Purkinje cell (primary cell): Measurements from ENCODE around the gene APMAP. TPM values are rescaled to one million over a fixed set of nuclear protein-coding genes. Genes with fewer than 3 reads are reported as not detected.

Source experiments
- polyA plus RNA-seq: library from polyadenylated mRNA; unstranded; fragments of >200 nt; fragmentation: Nextera tagmentation; gene quantifications from 2 replicates; pipeline ENCODE4 v1.2.1, GENCODE V29; 2014

APMAP gene, protein sequence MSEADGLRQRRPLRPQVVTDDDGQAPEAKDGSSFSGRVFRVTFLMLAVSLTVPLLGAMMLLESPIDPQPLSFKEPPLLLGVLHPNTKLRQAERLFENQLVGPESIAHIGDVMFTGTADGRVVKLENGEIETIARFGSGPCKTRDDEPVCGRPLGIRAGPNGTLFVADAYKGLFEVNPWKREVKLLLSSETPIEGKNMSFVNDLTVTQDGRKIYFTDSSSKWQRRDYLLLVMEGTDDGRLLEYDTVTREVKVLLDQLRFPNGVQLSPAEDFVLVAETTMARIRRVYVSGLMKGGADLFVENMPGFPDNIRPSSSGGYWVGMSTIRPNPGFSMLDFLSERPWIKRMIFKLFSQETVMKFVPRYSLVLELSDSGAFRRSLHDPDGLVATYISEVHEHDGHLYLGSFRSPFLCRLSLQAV
- 41.1 and 49.4 TPM in 2 replicates for polyA plus RNA-seq

DNA sequence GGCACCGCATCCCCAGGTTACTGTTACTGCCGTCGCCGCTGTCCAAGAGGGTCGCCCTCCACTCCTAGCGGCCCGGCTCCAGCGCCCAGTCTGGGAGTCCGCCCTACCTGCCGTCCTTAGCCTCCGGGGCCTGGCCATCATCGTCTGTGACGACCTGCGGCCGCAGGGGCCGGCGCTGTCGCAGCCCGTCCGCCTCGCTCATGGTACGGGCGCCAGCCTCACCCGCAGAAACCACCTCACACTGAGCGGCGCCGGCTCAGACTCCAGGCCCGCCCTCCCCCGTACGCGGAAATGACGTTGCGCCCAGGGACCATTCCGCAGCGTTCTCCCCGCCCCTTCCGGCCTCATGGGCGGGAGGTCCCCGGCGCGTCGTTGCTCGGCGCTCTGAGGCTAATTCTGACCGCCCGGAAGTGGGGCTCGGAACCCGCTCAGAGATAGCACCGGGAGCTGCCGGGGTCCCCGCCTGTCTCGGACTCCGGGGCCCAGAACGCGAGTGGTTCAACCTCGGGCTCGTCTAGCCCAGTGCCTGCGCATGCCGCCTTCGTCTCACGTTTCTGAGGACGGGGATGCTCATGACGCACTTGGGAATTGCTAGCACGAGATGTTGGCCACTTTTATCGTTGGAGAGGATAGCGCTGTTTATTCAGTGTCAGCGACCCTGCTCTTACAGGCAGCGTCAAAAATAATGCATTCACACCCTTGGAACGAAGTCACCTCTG lies at the start of gene APMAP:
APMAP (minus strand) TSS at position 265 of the 719 bp plus-strand sequence; CDS start at position 202, 63 bp downstream.

DNA sequence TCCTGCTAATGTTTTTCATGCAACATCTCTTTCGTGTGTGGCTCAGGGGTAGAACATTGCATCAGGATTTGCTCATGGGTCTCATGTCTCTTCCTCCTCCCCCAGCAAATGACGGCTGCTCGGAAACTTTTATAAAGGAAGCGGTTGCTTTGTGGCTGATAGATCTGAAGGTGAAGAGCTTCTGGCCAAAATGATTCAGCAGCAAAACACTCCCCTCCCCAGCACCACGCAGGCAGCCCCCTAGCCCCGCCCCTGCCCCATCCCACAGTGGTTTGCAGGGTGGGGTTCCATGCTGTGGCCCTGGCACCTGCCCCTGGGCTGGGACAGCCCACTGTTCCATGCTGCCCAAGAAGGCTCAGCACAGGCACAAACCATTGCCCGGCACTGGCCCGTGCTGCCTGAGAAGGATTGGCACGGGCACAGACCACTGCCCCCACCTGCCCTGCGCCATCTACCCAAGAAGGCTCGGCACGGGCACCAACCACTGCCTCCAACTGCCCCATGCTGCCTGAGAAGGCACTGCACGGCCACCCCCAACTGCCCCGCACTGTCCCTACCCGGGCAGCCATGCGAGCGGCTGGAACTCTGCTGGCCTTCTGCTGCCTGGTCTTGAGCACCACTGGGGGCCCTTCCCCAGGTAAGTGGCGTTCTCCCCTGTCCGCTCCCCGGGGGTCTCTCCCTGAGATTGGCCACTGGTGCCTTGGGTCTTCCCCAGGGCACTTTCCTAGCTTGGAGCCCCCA lies 43.4 kb downstream of the APMAP start, which contains the start of gene CST7:
CST7 (plus strand) TSS at position 331 of the 741 bp plus-strand sequence; CDS start at position 568, 237 bp downstream.

Other genes with a start within 250 kb of the APMAP start
- gene CST7, start 43.5 kb downstream of the APMAP start, polyA plus RNA-seq: not detected in 2 replicates
- gene ACSS1, start 65.4 kb upstream of the APMAP start, polyA plus RNA-seq: 2.3 and 4.5 TPM in 2 replicates
- gene VSX1, start 89.4 kb upstream of the APMAP start, polyA plus RNA-seq: 0.16 and 1.5 TPM in 2 replicates
- 9.9 and 14.3 TPM in 2 replicates for gene ENTPD6, start 203.0 kb upstream of the APMAP start, polyA plus RNA-seq